Muscle layer of colon (tissue), 2 donors: ENCODE measurements around the gene WASF1.
"Not testable (repeated sequence)": the region's sequence is repeated elsewhere in the genome, so short reads cannot be mapped to it uniquely, and the experiment has no call there.

Experiments used
- H3K27ac ChIP-seq: one replicate; pipeline ENCODE4 v1.7.0; 2013; ENCODE audit warnings: low read depth, mild to moderate bottlenecking, low read length, moderate library complexity
- H3K27me3 ChIP-seq, 2 donors: one replicate each; pipeline ENCODE4 v1.7.0; 2013; ENCODE audit warnings: low read length in 2 of 2, mild to moderate bottlenecking in 2 of 2; ENCODE audit not compliant: insufficient read depth in 2 of 2, control insufficient read depth in 1 of 2
- H3K36me3 ChIP-seq: one replicate; pipeline ENCODE4 v1.7.0; 2013; ENCODE audit warnings: mild to moderate bottlenecking, low read length; ENCODE audit not compliant: insufficient read depth
- H3K4me1 ChIP-seq: one replicate; pipeline ENCODE4 v1.7.0; 2013; ENCODE audit warnings: mild to moderate bottlenecking, low read length; ENCODE audit not compliant: insufficient read depth
- H3K4me3 ChIP-seq, 2 donors: one replicate each; pipeline ENCODE4 v1.7.0; 2013; ENCODE audit warnings: low read length in 2 of 2, low read depth in 1 of 2, mild to moderate bottlenecking in 1 of 2, moderate library complexity in 1 of 2
- H3K9ac ChIP-seq: one replicate; pipeline ENCODE4 v1.7.0; 2013; ENCODE audit warnings: low read length
- H3K9me3 ChIP-seq: one replicate; pipeline ENCODE4 v1.7.0; 2013; ENCODE audit warnings: mild to moderate bottlenecking, low read length
- donor health status: abdominal sarcoma.
- donor health status: Adenocarcinoma of cecum.

The WASF1 gene

DNA sequence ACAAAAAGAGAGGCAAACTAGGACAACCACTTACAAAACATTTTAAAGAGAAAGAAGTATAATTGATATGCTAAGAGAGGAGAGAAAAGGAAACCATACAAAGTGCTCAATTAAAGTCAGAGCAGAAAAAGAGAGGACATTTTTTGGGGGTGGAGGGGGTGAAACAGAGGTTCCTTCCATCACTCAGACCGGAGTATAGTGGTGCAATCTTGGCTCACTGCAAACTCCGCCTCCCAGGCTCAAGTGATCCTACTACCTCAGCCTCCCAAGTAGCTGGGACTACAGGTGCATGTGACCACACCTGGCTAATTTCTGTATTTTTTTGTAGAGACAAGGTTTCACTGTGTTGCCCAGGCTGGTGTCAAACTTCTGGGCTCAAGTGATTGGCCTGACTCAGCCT is 9.4 kb downstream of the WASF1 start:
- Histone ChIP-seq H3K4me3 (no peak overlapping the region), H3K27me3 (no peaks in the 10 kb centered on the region)

DNA sequence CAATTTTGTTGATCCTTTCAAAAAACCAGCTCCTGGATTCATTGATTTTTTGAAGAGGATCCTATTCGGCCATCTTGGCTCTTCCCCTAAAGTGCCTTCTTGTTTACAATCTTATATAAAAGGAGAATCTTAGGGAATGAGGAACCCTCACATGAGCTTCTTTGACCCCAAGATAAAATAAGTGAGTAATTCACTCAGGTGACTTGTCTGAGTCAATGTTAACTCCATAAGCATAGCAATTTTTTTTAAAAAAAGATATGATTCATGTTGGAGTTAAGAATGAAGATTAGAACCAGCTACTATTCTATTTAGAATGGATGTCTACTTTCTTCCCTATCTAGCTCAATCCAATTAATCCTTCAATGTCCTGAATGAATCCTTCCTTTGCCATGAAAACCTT is 21.0 kb downstream of the WASF1 start:
- Histone ChIP-seq H3K36me3 (no peaks in the 10 kb centered on the region), H3K27ac (no peak overlapping the region), H3K9ac (no peak overlapping the region), H3K27me3 (no peaks in the 10 kb centered on the region), H3K4me1 (no peaks in the 10 kb centered on the region), H3K9me3 (no peaks in the 10 kb centered on the region), H3K4me3 (no peak overlapping the region)

More for the DNA sequence above, 9.4 kb downstream of the WASF1 start:
- no peak overlapping the region for H3K27ac ChIP-seq
- no peak overlapping the region for H3K9ac ChIP-seq
- H3K4me1 ChIP-seq, result no peaks in the 10 kb centered on the region
- H3K9me3 ChIP-seq, result no peaks in the 10 kb centered on the region
- no peaks in the 10 kb centered on the region for H3K36me3 ChIP-seq

- H3K36me3 ChIP-seq, result no peaks in the 10 kb centered on the region
- H3K9me3 ChIP-seq, result no peaks in the 10 kb centered on the region
- no peaks in the 10 kb centered on the region for H3K4me1 ChIP-seq
- no peak overlapping the region for H3K27ac ChIP-seq
- no peak overlapping the region for H3K4me3 ChIP-seq
- H3K9ac ChIP-seq, result no peak overlapping the region
- no peaks in the 10 kb centered on the region for H3K27me3 ChIP-seq
Measured at GRCh38 chr6:110147870-110148269, 31.6 kb downstream of the WASF1 start.

DNA sequence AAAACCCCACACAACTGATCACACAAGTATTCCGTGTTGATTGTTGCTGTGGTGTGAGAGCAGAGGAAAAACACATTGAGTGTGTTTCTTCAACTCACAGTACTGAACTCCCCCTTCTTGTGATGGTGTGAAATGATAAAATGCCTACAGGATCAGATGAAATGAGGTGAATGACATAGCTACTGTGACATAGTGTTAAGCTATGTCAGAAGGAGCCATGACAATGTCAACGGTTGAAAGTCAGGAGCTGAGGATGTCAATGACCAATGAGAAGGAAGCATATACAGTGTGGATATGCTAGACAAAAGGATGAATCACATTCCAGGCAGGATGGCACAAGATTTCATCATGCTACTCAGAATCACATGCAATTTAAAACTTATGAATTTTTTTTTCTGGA is 38.8 kb downstream of the WASF1 start:
- H3K9ac ChIP-seq, result no peak overlapping the region
- no peaks in the 10 kb centered on the region for H3K36me3 ChIP-seq
- no peak overlapping the region for H3K4me3 ChIP-seq
- no peaks in the 10 kb centered on the region for H3K4me1 ChIP-seq
- H3K9me3 ChIP-seq, result no peaks in the 10 kb centered on the region
- no peaks in the 10 kb centered on the region for H3K27me3 ChIP-seq
- no peak overlapping the region for H3K27ac ChIP-seq

DNA sequence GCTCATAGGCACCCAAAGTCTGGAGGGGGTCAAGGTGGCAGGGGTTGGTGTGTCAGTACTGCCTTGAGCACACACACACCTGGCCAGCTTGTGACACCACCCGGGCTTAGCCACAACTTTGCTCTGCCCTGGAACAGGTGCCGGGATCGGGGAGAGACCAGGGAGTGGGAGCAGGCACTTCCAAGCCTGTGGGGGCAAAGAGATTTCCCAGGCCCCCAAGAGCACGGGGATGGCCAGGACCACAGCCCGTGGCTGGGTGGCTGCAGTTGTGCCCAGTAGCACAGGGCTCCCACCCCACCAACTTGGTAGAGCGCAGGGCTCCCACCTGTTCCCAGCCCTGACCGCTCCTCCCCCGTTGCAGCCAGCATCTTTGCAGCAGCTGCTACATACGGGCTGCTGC is 40.4 kb downstream of the WASF1 start:
- Histone ChIP-seq H3K4me3 (no peak overlapping the region), H3K36me3 (no peaks in the 10 kb centered on the region), H3K9ac (no peak overlapping the region), H3K27ac (no peak overlapping the region), H3K4me1 (no peaks in the 10 kb centered on the region), H3K9me3 (no peaks in the 10 kb centered on the region), H3K27me3 (no peaks in the 10 kb centered on the region)

- H3K27me3 ChIP-seq, result no peaks in the 10 kb centered on the region
- H3K9ac ChIP-seq, result no peak overlapping the region
- H3K4me3 ChIP-seq, result no peak overlapping the region
- H3K4me1 ChIP-seq, result no peaks in the 10 kb centered on the region
- H3K36me3 ChIP-seq, result no peaks in the 10 kb centered on the region
- no peaks in the 10 kb centered on the region for H3K9me3 ChIP-seq
- no peak overlapping the region for H3K27ac ChIP-seq
Measured at GRCh38 chr6:110137924-110138887, 41.3 kb downstream of the WASF1 start.

DNA sequence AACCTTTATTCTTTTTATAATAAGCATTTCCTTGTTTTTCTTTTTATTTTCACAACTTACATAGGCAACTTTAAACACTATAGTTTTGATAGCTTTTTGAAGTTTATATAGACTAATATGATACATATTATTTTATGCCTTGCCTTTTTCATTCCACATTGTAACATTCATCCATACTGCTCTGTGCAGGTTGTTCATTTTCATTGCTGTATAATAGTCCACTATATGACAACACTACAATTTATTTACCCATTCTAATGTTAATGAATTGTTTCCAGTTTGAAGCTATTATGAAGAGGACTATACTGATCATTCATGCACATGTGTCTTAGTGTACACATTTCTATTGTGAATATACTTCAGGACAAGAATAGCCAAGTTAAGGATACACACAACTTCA is 49.1 kb downstream of the WASF1 start:
- Histone ChIP-seq H3K27ac (no peak overlapping the region), H3K36me3 (no peaks in the 10 kb centered on the region), H3K4me3 (no peak overlapping the region), H3K9me3 (no peaks in the 10 kb centered on the region), H3K4me1 (no peaks in the 10 kb centered on the region), H3K27me3 (no peaks in the 10 kb centered on the region), H3K9ac (no peak overlapping the region)

GRCh38 chr6:110128418-110128817 is 51.1 kb downstream of the WASF1 start:
- Histone ChIP-seq H3K4me3 (no peak overlapping the region), H3K27me3 (no peaks in the 10 kb centered on the region), H3K4me1 (no peaks in the 10 kb centered on the region), H3K36me3 (no peaks in the 10 kb centered on the region), H3K9ac (no peak overlapping the region), H3K27ac (no peak overlapping the region), H3K9me3 (no peaks in the 10 kb centered on the region)

DNA sequence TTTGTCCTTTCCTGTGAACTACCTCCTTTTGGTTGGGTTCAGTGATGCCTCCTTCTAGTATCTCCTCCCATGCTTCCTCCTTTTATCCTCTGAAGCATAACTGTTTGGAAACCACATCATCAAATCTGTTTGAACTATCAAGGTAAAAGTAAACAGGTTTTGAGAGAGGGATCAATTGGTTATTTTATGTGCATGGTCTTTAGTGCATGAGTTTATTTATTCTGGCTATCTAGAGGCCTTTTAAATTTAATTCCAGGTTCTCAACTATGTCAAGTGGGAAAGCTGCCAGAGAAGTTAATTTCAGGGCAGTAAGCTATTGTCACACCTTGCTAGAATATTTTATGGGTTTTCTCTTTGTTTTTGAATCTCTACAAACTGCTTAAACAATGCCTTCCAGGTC is 54.1 kb downstream of the WASF1 start:
- Histone ChIP-seq H3K9ac (no peak overlapping the region), H3K27me3 (no peaks in the 10 kb centered on the region), H3K4me3 (no peak overlapping the region), H3K36me3 (no peaks in the 10 kb centered on the region), H3K4me1 (no peaks in the 10 kb centered on the region), H3K9me3 (no peaks in the 10 kb centered on the region), H3K27ac (no peak overlapping the region)

- not testable (repeated sequence) for H3K27ac ChIP-seq, H3K9ac ChIP-seq, H3K36me3 ChIP-seq, H3K9me3 ChIP-seq, H3K4me1 ChIP-seq, H3K27me3 ChIP-seq, H3K4me3 ChIP-seq
Measured at GRCh38 chr6:110121655-110122054, 57.8 kb downstream of the WASF1 start.

GRCh38 chr6:110116258-110116657 is 63.2 kb downstream of the WASF1 start:
- Histone ChIP-seq H3K36me3 (no peaks in the 10 kb centered on the region), H3K9me3 (no peaks in the 10 kb centered on the region), H3K27ac (no peak overlapping the region), H3K9ac (no peak overlapping the region), H3K4me3 (no peak overlapping the region), H3K4me1 (no peaks in the 10 kb centered on the region), H3K27me3 (no peaks in the 10 kb centered on the region)

GRCh38 chr6:110114004-110114403 is 65.5 kb downstream of the WASF1 start:
- Histone ChIP-seq H3K9me3 (no peaks in the 10 kb centered on the region), H3K4me3 (no peak overlapping the region), H3K27ac (no peak overlapping the region), H3K4me1 (no peaks in the 10 kb centered on the region), H3K9ac (no peak overlapping the region), H3K36me3 (no peaks in the 10 kb centered on the region), H3K27me3 (no peaks in the 10 kb centered on the region)
